ENCODE data around the gene P2RY13.

Gene P2RY13

GRCh38 chr3:151357463-151357850 is 28.1 kb upstream of the P2RY13 start:
- H3K4me3 ChIP-seq (ENCODE audit: low read length), result no peak overlapping the region
- DNase-seq (ENCODE audit: low read depth), result no peak
- no peak for TF ChIP-seq CTCF (conservative IDR thresholded peaks at IDR 0.05; ENCODE audit: low read depth, low read length)

GRCh38 chr3:151356794-151357462 is 27.6 kb upstream of the P2RY13 start:
- no peak overlapping the region for H3K4me3 ChIP-seq (ENCODE audit: low read length)
- no peak for DNase-seq (ENCODE audit: low read depth)

GRCh38 chr3:151351648-151352047 is 22.3 kb upstream of the P2RY13 start:
- no peak for DNase-seq (ENCODE audit: low read depth)
- H3K4me3 ChIP-seq (ENCODE audit: low read length), result no peak overlapping the region
- TF ChIP-seq CTCF (conservative IDR thresholded peaks at IDR 0.05; ENCODE audit: low read depth, low read length), result no peak

More at GRCh38 chr3:151356794-151357462, 27.6 kb upstream of the P2RY13 start:
- TF ChIP-seq CTCF (conservative IDR thresholded peaks at IDR 0.05; ENCODE audit: low read depth, low read length), result no peak

GRCh38 chr3:151351219-151351618 is 21.9 kb upstream of the P2RY13 start:
- DNase-seq (ENCODE audit: low read depth), result no peak
- no peak for TF ChIP-seq CTCF (conservative IDR thresholded peaks at IDR 0.05; ENCODE audit: low read depth, low read length)

GRCh38 chr3:151350656-151351055 is 21.3 kb upstream of the P2RY13 start:
- TF ChIP-seq CTCF (conservative IDR thresholded peaks at IDR 0.05; ENCODE audit: low read depth, low read length), result no peak
- no peak for DNase-seq (ENCODE audit: low read depth)

More at GRCh38 chr3:151351219-151351618, 21.9 kb upstream of the P2RY13 start:
- H3K4me3 ChIP-seq (ENCODE audit: low read length), result no peak overlapping the region

GRCh38 chr3:151347432-151347831 is 18.1 kb upstream of the P2RY13 start:
- no peak for TF ChIP-seq CTCF (conservative IDR thresholded peaks at IDR 0.05; ENCODE audit: low read depth, low read length)
- no peak for DNase-seq (ENCODE audit: low read depth)
- H3K4me3 ChIP-seq (ENCODE audit: low read length), result no peak overlapping the region

More at GRCh38 chr3:151350656-151351055, 21.3 kb upstream of the P2RY13 start:
- no peak overlapping the region for H3K4me3 ChIP-seq (ENCODE audit: low read length)

GRCh38 chr3:151346292-151346691 is 16.9 kb upstream of the P2RY13 start:
- TF ChIP-seq CTCF (conservative IDR thresholded peaks at IDR 0.05; ENCODE audit: low read depth, low read length), result no peak
- no peak overlapping the region for H3K4me3 ChIP-seq (ENCODE audit: low read length)
- no peak for DNase-seq (ENCODE audit: low read depth)

All from retinal pigment epithelial cell (primary cell).